IPS-11a (cell line): ENCODE data around the gene ROBO3.

Source experiments
- H3K4me3 ChIP-seq: one replicate; pipeline ENCODE4 v1.5.1; 2013; ENCODE audit warnings: low read depth, low read length, control low read depth

Gene ROBO3

DNA sequence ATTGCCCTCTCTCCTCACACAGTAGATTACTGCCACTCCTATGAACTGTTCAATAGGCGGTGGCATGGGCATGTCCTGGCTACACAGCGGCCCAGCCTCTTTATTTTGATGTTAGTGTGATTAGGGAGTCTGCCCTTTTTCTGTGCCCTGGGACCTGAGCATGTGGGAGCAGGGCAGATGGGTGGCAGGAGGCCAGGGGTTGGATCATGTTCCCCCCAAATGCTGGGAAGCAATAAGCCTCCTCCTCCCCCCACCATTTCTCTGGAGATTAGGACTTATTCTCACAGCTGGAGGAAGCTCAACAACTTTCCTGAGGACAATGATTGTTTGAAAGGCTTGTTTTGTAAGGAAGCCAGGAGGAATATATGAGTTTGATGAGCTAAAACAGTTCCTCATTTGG lies 54.7 kb downstream of the ROBO3 start:
- no peak overlapping the region for H3K4me3 ChIP-seq

DNA sequence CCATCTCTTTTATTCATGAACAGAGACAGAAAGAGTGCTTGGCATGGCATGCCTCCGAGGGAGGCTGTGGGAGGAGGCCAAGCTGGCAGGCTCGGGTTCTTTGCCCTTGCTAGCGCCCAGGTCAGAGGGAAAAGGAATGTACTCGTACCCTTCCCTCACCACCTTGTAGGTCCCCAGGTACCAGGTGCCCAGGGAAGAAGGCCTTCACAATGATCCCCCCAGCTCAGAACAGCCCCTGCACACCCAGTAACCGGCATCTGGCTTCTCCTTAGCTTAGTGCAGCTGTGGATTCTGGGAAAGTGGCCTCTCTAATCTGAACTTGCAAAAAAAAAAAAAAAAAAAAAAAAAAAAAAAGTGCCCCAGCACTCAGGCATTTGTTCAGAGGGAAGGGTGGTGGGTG lies 55.1 kb downstream of the ROBO3 start:
- peak overlapping the region; percentile 25 for H3K4me3 ChIP-seq

DNA sequence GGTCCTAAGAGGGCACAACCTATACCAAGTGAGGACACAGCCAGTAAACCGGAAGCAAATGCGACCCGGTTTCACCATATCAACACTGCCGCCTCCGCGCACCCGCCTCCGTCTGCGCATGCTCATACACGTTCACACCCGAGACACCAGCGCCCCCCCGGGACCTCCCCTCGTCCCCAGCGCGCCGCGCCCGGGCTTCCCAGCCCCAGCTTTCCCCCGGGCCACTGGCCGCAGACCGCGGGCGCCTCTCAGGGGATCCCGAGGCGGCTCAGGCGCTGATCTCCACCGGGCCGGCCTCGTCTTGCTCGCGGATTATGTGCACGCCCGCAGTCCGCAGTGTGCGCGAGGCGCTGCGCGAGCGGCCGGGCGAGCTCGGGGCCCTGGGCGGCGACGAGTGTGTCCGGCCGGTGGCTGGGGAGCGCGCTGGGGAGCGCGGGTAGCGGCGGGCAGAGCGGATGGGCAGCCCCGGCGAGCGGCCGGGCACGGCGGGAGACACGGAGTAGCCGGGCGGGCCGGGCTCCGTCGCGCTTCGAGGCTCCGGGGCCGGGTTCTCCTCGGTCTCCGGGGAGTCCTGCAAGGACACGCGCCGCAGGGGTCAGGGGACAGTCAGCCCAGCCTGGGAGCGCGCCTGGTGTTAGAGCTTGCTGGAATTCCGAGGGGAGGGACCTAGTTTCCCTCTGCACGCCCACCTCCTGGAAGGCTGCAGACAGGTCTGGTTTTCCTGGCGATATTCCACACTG lies 55.8 kb downstream of the ROBO3 start:
- peak overlapping the region; percentile 25 for H3K4me3 ChIP-seq

DNA sequence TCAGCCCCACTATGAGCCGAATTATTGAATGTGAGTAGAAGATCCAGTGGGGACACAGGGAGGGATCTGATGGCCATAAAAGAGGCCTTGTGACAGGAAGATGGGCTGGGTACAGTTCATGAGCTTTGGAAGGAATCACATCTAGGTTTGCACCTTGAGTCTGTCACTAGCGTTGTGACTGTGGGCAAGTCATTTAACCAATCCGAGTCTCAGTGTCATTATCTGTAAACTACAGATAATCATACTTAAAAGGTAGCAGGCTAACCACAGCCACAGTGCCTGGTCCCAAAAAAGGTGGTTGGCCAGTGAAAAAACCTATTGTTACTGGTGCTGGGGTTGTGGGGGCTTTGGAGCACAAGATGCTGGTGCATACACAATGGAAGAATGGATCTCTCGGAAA lies 57.6 kb downstream of the ROBO3 start:
- no peak overlapping the region for H3K4me3 ChIP-seq

DNA sequence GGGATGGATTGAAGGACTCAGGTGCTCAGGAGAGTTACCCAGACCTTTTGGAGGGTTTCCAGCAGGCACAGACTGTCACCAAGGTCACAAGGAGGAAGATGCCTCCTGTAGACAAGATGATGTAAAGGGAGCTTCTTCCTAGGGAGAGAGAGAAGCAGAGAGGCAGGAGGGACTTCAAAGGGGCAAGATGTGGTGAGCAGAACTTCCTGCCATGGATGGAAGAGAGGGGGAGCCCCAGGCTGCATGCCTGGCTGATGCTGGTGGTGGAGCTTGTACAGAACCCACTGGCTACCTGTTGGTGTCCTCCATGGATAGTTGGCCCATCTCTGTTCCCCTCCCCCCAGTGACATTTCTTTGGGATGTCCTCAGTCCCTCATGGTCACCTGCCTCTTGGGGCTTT lies 58.1 kb downstream of the ROBO3 start:
- no peak overlapping the region for H3K4me3 ChIP-seq

DNA sequence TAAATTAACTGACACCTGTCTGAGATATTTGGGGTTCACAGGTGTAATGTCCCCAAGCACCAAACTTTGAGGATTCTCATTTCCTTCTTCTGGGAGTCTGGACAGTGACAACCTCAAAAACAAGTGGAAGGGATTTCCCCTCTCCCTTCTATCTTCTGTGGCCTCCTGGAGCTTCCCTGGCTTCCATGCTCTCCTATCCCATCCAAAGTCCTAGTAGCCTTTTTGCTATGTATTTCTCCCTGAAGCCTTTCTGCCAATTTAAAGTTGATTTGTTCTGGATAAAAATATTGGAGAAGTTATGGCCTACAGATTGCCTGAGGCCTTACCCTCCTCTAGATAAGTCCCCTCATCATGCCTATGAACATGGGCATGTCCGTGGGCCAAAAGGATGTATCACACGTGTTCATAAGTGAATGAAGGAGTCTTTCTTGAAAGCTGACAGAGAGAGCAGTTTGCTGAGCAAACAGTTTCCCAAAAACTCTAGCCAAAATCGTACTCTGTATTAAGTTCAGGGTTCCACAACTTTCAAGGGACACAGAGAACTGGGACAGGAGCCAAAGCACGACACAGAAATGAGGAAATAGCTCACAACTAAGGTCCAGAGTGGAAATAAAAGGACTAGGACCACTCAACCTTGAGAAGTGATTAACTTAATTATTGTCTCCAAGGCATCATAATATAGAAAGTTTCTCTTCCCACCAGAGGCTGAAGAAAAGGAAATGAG lies 63.9 kb downstream of the ROBO3 start:
- H3K4me3 ChIP-seq = no peak overlapping the region

DNA sequence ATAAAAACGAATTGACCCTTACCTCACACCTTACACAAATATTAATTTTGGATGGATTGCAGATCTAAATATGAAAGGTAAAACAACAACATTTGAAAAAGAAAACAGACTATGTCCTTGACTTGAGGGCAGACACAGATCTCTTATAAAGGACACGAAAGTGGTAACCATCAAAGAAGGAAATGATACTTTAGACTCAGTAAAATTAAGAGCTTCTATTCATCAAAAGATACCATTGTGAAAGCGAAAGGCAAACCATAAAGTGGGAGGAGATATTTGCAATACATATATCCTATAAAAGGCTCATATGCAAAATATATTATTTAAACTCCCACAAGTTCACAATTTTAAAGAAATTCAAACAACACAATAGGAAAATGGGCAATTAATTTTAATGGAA lies 65.6 kb downstream of the ROBO3 start:
- no peak overlapping the region for H3K4me3 ChIP-seq
